Measurements from ENCODE around the gene SLC31A2. TPM values are rescaled to one million over a fixed set of nuclear protein-coding genes. Genes with fewer than 3 reads are reported as not detected.

SLC31A2 gene
- total and polyA plus RNA-seq, 2 donors (not counting 1 experiment from before 2014, with no cell fraction given) = 0.67 to 2.3 TPM

DNA sequence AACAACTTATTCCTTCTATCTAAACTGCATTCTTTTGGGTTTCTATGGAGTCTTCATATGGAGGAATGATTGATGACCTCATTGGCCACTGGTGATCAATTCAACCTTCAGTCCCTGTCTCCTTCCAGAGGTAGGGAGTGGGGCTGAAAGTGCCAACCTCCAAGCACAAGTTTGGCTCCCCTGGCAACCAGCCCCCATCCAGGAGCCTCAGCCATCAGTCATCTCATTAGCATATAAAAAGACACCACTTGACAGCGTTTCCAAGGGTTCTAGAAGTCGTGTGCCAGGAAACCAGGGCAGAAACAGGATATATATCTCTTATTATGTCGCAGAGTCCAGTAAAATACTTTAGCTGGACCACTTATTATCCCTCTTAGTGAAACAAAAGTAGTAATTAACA lies 9.8 kb downstream of the SLC31A2 start:
- Histone ChIP-seq H3K79me2 (ENCODE audit: control insufficient read depth, insufficient read depth, low read length) (no peaks in the 10 kb centered on the region), H3K4me1 (ENCODE audit: control insufficient read depth in 2 of 2, insufficient read depth in 2 of 2, low read length in 2 of 2) (peaks cover 0 to 3% of the 10 kb centered on the region in 2 donors), H2AFZ (ENCODE audit: insufficient read depth, low read depth, low read length, poor library complexity, severe bottlenecking) (no peak overlapping the region), H4K20me1 (ENCODE audit: control insufficient read depth, insufficient read depth, low read length, poor library complexity, severe bottlenecking) (no peaks in the 10 kb centered on the region), H3K9me3 (ENCODE audit: control extremely low read depth in 1 of 3, control insufficient read depth in 2 of 3, insufficient read depth in 1 of 3, low read length in 2 of 3) (no peaks in the 10 kb centered on the region), H3K9ac (ENCODE audit: low read length) (no peak overlapping the region), H3K27ac (ENCODE audit: low read length in 2 of 2) (no peak overlapping the region), H3K4me3 (ENCODE audit: control extremely low read depth in 1 of 5, extremely low read depth in 1 of 5, insufficient read depth in 1 of 5, low read depth in 2 of 5, low read length in 4 of 5) (no peak overlapping the region), H3K4me2 (replicated peaks; ENCODE audit: low read depth, low read length, poor library complexity, severe bottlenecking) (no peak overlapping the region), H3K36me3 (replicated peaks in 1 of 2; ENCODE audit: control extremely low read depth in 1 of 2, control insufficient read depth in 1 of 2, extremely low read depth in 1 of 2, insufficient read depth in 2 of 2, low read length in 1 of 2) (peaks cover 3 to 37% of the 10 kb centered on the region in 2 experiments), H3K27me3 (replicated peaks in 1 of 4; ENCODE audit: control extremely low read depth in 1 of 4, control insufficient read depth in 3 of 4, insufficient read depth in 4 of 4, low read length in 3 of 4) (no peaks in the 10 kb centered on the region)
- H3K27me3 Mint-ChIP-seq = no peaks in the 10 kb centered on the region
- TF ChIP-seq, protein P1, sequence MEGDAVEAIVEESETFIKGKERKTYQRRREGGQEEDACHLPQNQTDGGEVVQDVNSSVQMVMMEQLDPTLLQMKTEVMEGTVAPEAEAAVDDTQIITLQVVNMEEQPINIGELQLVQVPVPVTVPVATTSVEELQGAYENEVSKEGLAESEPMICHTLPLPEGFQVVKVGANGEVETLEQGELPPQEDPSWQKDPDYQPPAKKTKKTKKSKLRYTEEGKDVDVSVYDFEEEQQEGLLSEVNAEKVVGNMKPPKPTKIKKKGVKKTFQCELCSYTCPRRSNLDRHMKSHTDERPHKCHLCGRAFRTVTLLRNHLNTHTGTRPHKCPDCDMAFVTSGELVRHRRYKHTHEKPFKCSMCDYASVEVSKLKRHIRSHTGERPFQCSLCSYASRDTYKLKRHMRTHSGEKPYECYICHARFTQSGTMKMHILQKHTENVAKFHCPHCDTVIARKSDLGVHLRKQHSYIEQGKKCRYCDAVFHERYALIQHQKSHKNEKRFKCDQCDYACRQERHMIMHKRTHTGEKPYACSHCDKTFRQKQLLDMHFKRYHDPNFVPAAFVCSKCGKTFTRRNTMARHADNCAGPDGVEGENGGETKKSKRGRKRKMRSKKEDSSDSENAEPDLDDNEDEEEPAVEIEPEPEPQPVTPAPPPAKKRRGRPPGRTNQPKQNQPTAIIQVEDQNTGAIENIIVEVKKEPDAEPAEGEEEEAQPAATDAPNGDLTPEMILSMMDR (IDR thresholded peaks at IDR 0.05) = no peak
- no peak for TF ChIP-seq EZH2 (IDR thresholded peaks at IDR 0.05; ENCODE audit: borderline replicate concordance, insufficient read depth, low read depth, low read length, poor library complexity, severe bottlenecking)
- H3K27ac Mint-ChIP-seq = no peak overlapping the region
- intact Hi-C loops (cut with micrococcal nuclease) = no loop called here
- no peak overlapping the region for H3K4me3 Mint-ChIP-seq
- ATAC-seq (ENCODE audit: low read depth) = no peak
- ChIA-PET CTCF (no interaction called here), POLR2A (no interaction called here)
- no peaks in the 10 kb centered on the region for H3K9me3 Mint-ChIP-seq (ENCODE audit: insufficient read depth)
- H3K4me1 Mint-ChIP-seq = peaks cover 11% of the 10 kb centered on the region
- no peak for DNase-seq
- WGBS (ENCODE audit: insufficient coverage) = 58% methylated on average over 2 of the region's 3 CpGs

DNA sequence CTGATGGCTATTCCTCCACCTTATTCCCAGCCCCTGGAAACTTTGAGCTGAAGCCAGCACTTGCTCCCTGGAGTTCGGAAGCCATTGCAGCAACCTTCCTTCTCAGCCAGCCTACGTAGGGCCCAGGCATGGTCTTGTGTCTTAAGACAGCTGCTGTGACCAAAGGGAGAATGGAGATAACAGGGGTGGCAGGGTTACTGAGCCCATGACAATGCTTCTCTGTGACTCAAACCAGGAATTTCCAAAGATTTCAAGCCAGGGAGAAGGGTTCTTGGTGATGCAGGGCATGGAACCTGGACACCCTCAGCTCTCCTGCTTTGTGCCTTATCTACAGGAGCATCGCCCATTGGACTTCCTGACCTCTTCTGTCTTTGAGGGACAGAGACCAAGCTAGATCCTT lies 12.2 kb downstream of the SLC31A2 start:
- H3K4me2 ChIP-seq (replicated peaks; ENCODE audit: low read depth, low read length, poor library complexity, severe bottlenecking) = no peak overlapping the region
- ATAC-seq (ENCODE audit: low read depth) (no peak), DNase-seq (no peak)
- ChIA-PET POLR2A (no interaction called here), CTCF (no interaction called here)
- Mint-ChIP-seq H3K9me3 (ENCODE audit: insufficient read depth) (no peaks in the 10 kb centered on the region), H3K27me3 (no peaks in the 10 kb centered on the region), H3K27ac (no peak overlapping the region), H3K4me1 (no peaks in the 10 kb centered on the region), H3K4me3 (no peak overlapping the region)
- WGBS (ENCODE audit: insufficient coverage) = 100% methylated on average over 3 of the region's 3 CpGs
- H2AFZ ChIP-seq (ENCODE audit: insufficient read depth, low read depth, low read length, poor library complexity, severe bottlenecking) = no peak overlapping the region
- no peak overlapping the region for H3K4me3 ChIP-seq (ENCODE audit: control extremely low read depth in 1 of 5, extremely low read depth in 1 of 5, insufficient read depth in 1 of 5, low read depth in 2 of 5, low read length in 4 of 5)
- H3K9ac ChIP-seq (ENCODE audit: low read length) = no peak overlapping the region
- no peaks in the 10 kb centered on the region for H3K9me3 ChIP-seq (ENCODE audit: control extremely low read depth in 1 of 3, control insufficient read depth in 2 of 3, insufficient read depth in 1 of 3, low read length in 2 of 3)
- no peak for TF ChIP-seq EZH2 (IDR thresholded peaks at IDR 0.05; ENCODE audit: borderline replicate concordance, insufficient read depth, low read depth, low read length, poor library complexity, severe bottlenecking)
- TF ChIP-seq, protein P1 (IDR thresholded peaks at IDR 0.05) = no peak
- peaks cover 3 to 62% of the 10 kb centered on the region in 2 experiments for H3K36me3 ChIP-seq (replicated peaks in 1 of 2; ENCODE audit: control extremely low read depth in 1 of 2, control insufficient read depth in 1 of 2, extremely low read depth in 1 of 2, insufficient read depth in 2 of 2, low read length in 1 of 2)
- H3K4me1 ChIP-seq (ENCODE audit: control insufficient read depth in 2 of 2, insufficient read depth in 2 of 2, low read length in 2 of 2) = no peaks in the 10 kb centered on the region
- H3K79me2 ChIP-seq (ENCODE audit: control insufficient read depth, insufficient read depth, low read length) = no peaks in the 10 kb centered on the region
- H3K27me3 ChIP-seq (replicated peaks in 1 of 4; ENCODE audit: control extremely low read depth in 1 of 4, control insufficient read depth in 3 of 4, insufficient read depth in 4 of 4, low read length in 3 of 4) = no peaks in the 10 kb centered on the region
- no peaks in the 10 kb centered on the region for H4K20me1 ChIP-seq (ENCODE audit: control insufficient read depth, insufficient read depth, low read length, poor library complexity, severe bottlenecking)
- no peak overlapping the region for H3K27ac ChIP-seq (ENCODE audit: low read length in 2 of 2)
- intact Hi-C loops (cut with micrococcal nuclease) = no loop called here
